PC-9 (cell line): ENCODE data around the gene MXRA8. TPM values are rescaled to one million over a fixed set of nuclear protein-coding genes. Genes with fewer than 3 reads are reported as not detected.

Experiments used
- BruUV-seq: library from RNA; stranded (reverse); fragments of 400-500 nt; replicated peaks from 2 replicates; lab custom pipeline; 2021; lab: Mats Ljungman, UMichigan
- CTCF ChIA-PET: fragments of 300-600 bp; sonication (Branson Sonifier 250); formaldehyde crosslinking; loops from one replicate; lab custom pipeline; 2022; ENCODE audit warnings: antibody characterized with exemption; lab: Charles Lee
- POLR2A ChIA-PET: fragments of 300-600 bp; sonication (Branson Sonifier 250); formaldehyde crosslinking; loops from one replicate; lab custom pipeline; 2022; ENCODE audit warnings: antibody characterized with exemption; ENCODE audit not compliant: unreplicated experiment; lab: Charles Lee
- DNase-seq, 2 experiments: peaks; one replicate each; pipeline versions ENCODE4 v3.0.0 to v3.0.0-alpha.2; 2015 to 2022; ENCODE audit warnings: mixed read lengths in 1 of 2
- H2AFZ ChIP-seq: fragments of 200-600 bp; sonication (generic); 2 replicates; pipeline ENCODE4 v1.8.1; 2017; ENCODE audit warnings: antibody characterized with exemption
- H3F3A ChIP-seq: fragments of 200-600 bp; sonication (generic); 2 replicates; pipeline ENCODE4 v1.8.1; 2017; ENCODE audit warnings: antibody characterized with exemption, mild to moderate bottlenecking, low read depth; ENCODE audit not compliant: insufficient read depth
- H3K27ac ChIP-seq: fragments of 200-600 bp; sonication (generic); 2 replicates; pipeline ENCODE4 v1.6.1; 2016; ENCODE audit warnings: mixed run types
- H3K27me3 ChIP-seq: fragments of 200-600 bp; sonication (generic); 2 replicates; pipeline ENCODE4 v1.6.1; 2016; ENCODE audit warnings: low read depth, mixed run types; ENCODE audit not compliant: insufficient read depth
- H3K36me3 ChIP-seq: fragments of 200-600 bp; sonication (generic); 2 replicates; pipeline ENCODE4 v1.6.1; 2016; ENCODE audit warnings: low read depth, mixed run types
- H3K4me1 ChIP-seq: fragments of 200-600 bp; sonication (generic); replicated peaks from 2 replicates; pipeline ENCODE4 v1.6.1; 2016; ENCODE audit warnings: mixed run types; ENCODE audit not compliant: insufficient read depth
- H3K4me2 ChIP-seq: fragments of 200-600 bp; sonication (generic); 2 replicates; pipeline ENCODE4 v1.6.1; 2017; ENCODE audit warnings: mixed run types
- H3K4me3 ChIP-seq: fragments of 200-600 bp; sonication (generic); 2 replicates; pipeline ENCODE4 v1.6.1; 2016; ENCODE audit warnings: mixed run types
- H3K79me2 ChIP-seq: fragments of 200-600 bp; sonication (generic); 2 replicates; pipeline ENCODE4 v1.6.1; 2017; ENCODE audit warnings: low read depth, mixed run types
- H3K9me2 ChIP-seq: fragments of 200-600 bp; sonication (generic); 2 replicates; pipeline ENCODE4 v1.8.1; 2017; ENCODE audit warnings: mild to moderate bottlenecking; ENCODE audit not compliant: insufficient read depth
- H3K9me3 ChIP-seq: fragments of 200-600 bp; sonication (generic); 2 replicates; pipeline ENCODE4 v1.8.1; 2016; ENCODE audit warnings: low read depth; ENCODE audit not compliant: insufficient read depth
- H4K20me1 ChIP-seq: fragments of 200-600 bp; sonication (generic); 2 replicates; pipeline ENCODE4 v1.8.1; 2017; ENCODE audit not compliant: insufficient read depth
- CTCF ChIP-seq: fragments of 200-600 bp; sonication (generic); conservative IDR thresholded peaks from 2 replicates; pipeline ENCODE4 v1.6.1; 2017; ENCODE audit warnings: mixed run types, antibody characterized with exemption, mild to moderate bottlenecking, moderate library complexity
- EZH2 ChIP-seq: fragments of 200-600 bp; sonication (generic); IDR thresholded peaks from 2 replicates; pipeline ENCODE4 v1.8.0; 2017; ENCODE audit warnings: antibody characterized with exemption, low read depth
- intact Hi-C: fragments of 100-400 bp; cut with micrococcal nuclease; formaldehyde crosslinking; loops from one replicate; pipeline ENCODE4 v1.10.0; 2022; ENCODE audit not compliant: unreplicated experiment
- total RNA-seq: library from RNA; stranded (reverse); gene quantifications from 2 replicates; pipeline ENCODE4 v1.2.3, GENCODE V29; 2021

The MXRA8 gene
- total RNA-seq, 1 experiment from 2014 or later, result 0.55 TPM

DNA sequence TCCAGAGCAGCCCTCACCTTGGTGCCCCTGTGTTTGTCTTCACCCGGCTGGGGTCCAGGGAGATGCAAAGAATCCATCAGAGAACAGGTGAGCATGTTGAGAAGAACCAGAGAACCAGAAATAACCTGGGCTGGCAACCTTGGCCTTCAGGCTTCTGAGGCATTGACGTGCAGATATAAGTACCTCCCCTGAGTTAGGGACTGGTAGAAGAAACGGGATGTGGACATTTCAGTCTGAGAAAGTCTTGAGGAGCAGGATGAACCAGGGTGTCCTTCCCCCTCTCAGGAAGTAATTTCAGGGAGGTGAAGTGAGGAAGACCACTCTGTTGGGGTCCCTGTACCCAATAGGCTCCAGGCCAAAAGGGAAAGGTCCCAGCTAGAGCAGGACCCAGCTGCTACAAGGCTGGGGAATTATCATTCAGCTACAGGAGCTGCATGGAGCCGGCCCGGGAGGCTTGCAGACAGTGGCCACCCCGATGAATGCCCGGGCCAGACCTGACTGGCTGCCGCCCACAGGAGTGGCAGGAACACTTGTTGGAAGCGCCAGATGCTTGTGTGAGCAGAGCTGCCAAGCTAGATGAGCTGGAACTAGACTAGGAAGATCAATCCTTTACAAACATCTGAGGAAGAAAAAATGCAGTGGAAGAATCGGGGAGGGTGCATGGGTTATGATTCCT is 18.3 kb upstream of the MXRA8 start:
- TF ChIP-seq EZH2, result no peak
- no peak for TF ChIP-seq CTCF
- intact Hi-C loops, result loop anchor here (10.0 kb wide), 1 partner anchor 128 kb away; no protein-coding TSS in a partner anchor

DNA sequence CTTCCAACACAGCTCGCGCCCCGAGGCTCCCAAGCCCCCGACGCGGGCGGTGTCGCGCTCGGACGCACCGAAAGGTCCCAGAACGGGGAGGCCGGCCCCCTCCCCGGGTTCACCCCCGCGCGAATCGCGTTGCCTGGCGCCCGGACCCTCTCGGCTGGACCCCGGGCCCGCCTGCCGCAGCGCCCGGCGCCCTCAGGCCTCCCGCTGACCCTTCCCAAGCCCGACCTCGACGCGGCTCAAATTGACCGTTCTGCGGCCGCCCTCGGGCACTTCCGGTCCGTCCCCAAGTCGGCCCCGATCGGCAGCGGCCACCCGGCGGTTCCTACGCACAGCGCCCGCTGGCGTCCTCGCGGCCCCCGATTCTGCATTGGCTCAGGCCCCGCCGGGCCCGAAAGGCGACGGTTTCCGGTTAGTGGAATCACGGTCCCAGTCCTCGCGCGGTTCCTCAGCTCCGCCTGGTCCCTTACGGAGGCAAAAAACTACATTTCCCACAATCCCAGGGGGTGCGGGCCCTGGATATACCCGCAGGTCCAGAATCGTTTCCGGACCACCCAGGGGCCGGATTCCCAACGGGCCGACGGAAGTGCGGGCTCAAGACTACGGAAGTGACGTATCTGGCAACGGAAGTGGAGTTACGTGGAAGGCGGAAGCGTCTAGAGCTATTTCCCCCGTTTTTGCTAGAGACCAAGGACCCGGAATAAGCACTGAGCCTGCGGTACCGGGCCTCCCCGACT is 16.7 kb upstream of the MXRA8 start, which contains the start of gene AURKAIP1:
AURKAIP1 (minus strand) TSS at position 279 of the 734 bp plus-strand sequence. CDS start 451 bp downstream, outside the sequence.
- BruUV-seq, result no TSS peak
- intact Hi-C loops, result loop anchor here (10.0 kb wide), 1 partner anchor 130 kb away; no protein-coding TSS in a partner anchor
- Histone ChIP-seq H3K36me3 (no peaks in the 10 kb centered on the region; the same call in 1 of the 2 replicates), H3K4me1 (peaks cover 16% of the 10 kb centered on the region), H3K4me3 (peak within 1 kb of the TSS; percentile 81), H3K9me3 (no peaks in the 10 kb centered on the region), H3K4me2 (peak within 1 kb of the TSS; percentile 95), H3K9me2 (no peaks in the 10 kb centered on the region), H3K27me3 (no peaks in the 10 kb centered on the region), H3K27ac (peak within 1 kb of the TSS; percentile 75), H4K20me1 (no peaks in the 10 kb centered on the region), H3K79me2 (peaks cover 25% of the 10 kb centered on the region), H2AFZ (peak within 1 kb of the TSS; percentile 90), H3F3A (peaks cover 32% of the 10 kb centered on the region; the same call in 1 of the 2 replicates)
- no peak for TF ChIP-seq EZH2
- TF ChIP-seq CTCF, result no peak
- ChIA-PET CTCF (interaction anchor here (0.6 to 1.6 kb wide), 5 partner anchors 27 to 130 kb away, joined by 3 to 5 read pairs (median 4); no protein-coding TSS in a partner anchor), POLR2A (interaction anchor here (0.6 to 0.9 kb wide), 5 partner anchors 15 to 312 kb away, joined by 4 to 8 read pairs (median 6); partner anchors contain the start of gene CCNL2)
- peak; percentile 97 to 99 for DNase-seq

More for the DNA sequence above, 18.3 kb upstream of the MXRA8 start:
- H2AFZ ChIP-seq, result no peak overlapping the region
- H3K4me3 ChIP-seq, result peak overlapping the region; percentile 75; the same call in 1 of the 2 replicates
- no TSS peak for BruUV-seq
- peak overlapping the region; percentile 95 for H3K4me2 ChIP-seq
- CTCF ChIA-PET, result interaction anchor here (0.6 to 1.6 kb wide), 2 partner anchors 25 to 129 kb away, joined by 5 read pairs; no protein-coding TSS in a partner anchor
- no peaks in the 10 kb centered on the region for H3K9me2 ChIP-seq
- peaks cover 25% of the 10 kb centered on the region for H3K79me2 ChIP-seq
- no peaks in the 10 kb centered on the region for H3K27me3 ChIP-seq
- H4K20me1 ChIP-seq, result no peaks in the 10 kb centered on the region
- H3K27ac ChIP-seq, result no peak overlapping the region
- no peak for DNase-seq
- H3F3A ChIP-seq, result peaks cover 32% of the 10 kb centered on the region; the same call in 1 of the 2 replicates
- H3K36me3 ChIP-seq, result no peaks in the 10 kb centered on the region; the same call in 1 of the 2 replicates
- H3K9me3 ChIP-seq, result no peaks in the 10 kb centered on the region
- POLR2A ChIA-PET, result no interaction called here
- peaks cover 16% of the 10 kb centered on the region for H3K4me1 ChIP-seq

GRCh38 chr1:1374589-1374928 is 16.2 kb upstream of the MXRA8 start:
- Histone ChIP-seq H3K27me3 (no peaks in the 10 kb centered on the region), H4K20me1 (no peaks in the 10 kb centered on the region), H3K36me3 (no peaks in the 10 kb centered on the region; the same call in 1 of the 2 replicates), H3K4me1 (peaks cover 16% of the 10 kb centered on the region), H3K9me2 (no peaks in the 10 kb centered on the region), H3K4me2 (peak overlapping the region; percentile 91), H3F3A (peaks cover 32% of the 10 kb centered on the region; the same call in 1 of the 2 replicates), H2AFZ (peak overlapping the region; percentile 77), H3K4me3 (peak overlapping the region; percentile 81), H3K27ac (peak overlapping the region; percentile 35), H3K79me2 (peaks cover 25% of the 10 kb centered on the region), H3K9me3 (no peaks in the 10 kb centered on the region)
- no TSS peak for BruUV-seq
- no peak for DNase-seq
- ChIA-PET POLR2A (interaction anchor here (0.8 to 0.9 kb wide), 2 partner anchors 14 to 25 kb away, joined by 4 to 8 read pairs; partner anchors contain the start of gene CCNL2), CTCF (interaction anchor here (0.6 to 1.2 kb wide), 2 partner anchors 26 to 77 kb away, joined by 4 read pairs; no protein-coding TSS in a partner anchor)
- intact Hi-C loops, result loop anchor here (10.0 kb wide), 1 partner anchor 130 kb away; no protein-coding TSS in a partner anchor
- TF ChIP-seq EZH2 (no peak), CTCF (no peak)
